H1 (cell line): ENCODE results near the gene ADGRG1. TPM values are rescaled to one million over a fixed set of nuclear protein-coding genes. Genes with fewer than 3 reads are reported as not detected.

ENCODE experiments used
- CTCF ChIA-PET: fragments of 300-600 bp; sonication (Branson Sonifier 250); formaldehyde crosslinking; loops from one replicate; lab custom pipeline; 2021; ENCODE audit not compliant: partially characterized antibody; lab: Charles Lee
- POLR2A ChIA-PET: fragments of 300-600 bp; sonication (Branson Sonifier 250); formaldehyde crosslinking; loops from one replicate; lab custom pipeline; 2021; ENCODE audit warnings: inconsistent platforms; ENCODE audit not compliant: partially characterized antibody; lab: Charles Lee
- DNase-seq, 2 experiments: peaks; one replicate each; pipeline versions ENCODE4 v3.0.0 to v3.0.0-alpha.2; 2010 to 2022; ENCODE audit warnings: low spot score in 2 of 2, low read depth in 1 of 2, mixed read lengths in 1 of 2
- FAIRE-seq: peaks from 2 replicates; lab custom pipeline; 2011; peaks lifted over from hg19 to GRCh38; lab: Jason Lieb, UNC
- H2AFZ ChIP-seq: 2 replicates; pipeline ENCODE4 v1.8.1; 2012; ENCODE audit warnings: low read length, inconsistent platforms
- H2AK5ac ChIP-seq: 2 replicates; pipeline ENCODE4 v1.6.1; 2013; ENCODE audit warnings: low read depth, low read length
- H2BK120ac ChIP-seq: replicated peaks from 2 replicates; pipeline ENCODE3; 2013; ENCODE audit warnings: low read depth, low read length, inconsistent platforms
- H2BK12ac ChIP-seq: 2 replicates; pipeline ENCODE4 v1.6.1; 2013; ENCODE audit warnings: low read depth, low read length
- H2BK15ac ChIP-seq: 2 replicates; pipeline ENCODE4 v1.6.1; 2013; ENCODE audit warnings: low read length
- H2BK20ac ChIP-seq: 2 replicates; pipeline ENCODE4 v1.6.1; 2013; ENCODE audit warnings: low read length
- H2BK5ac ChIP-seq: 2 replicates; pipeline ENCODE4 v1.6.1; 2013; ENCODE audit warnings: low read depth, low read length
- H3K14ac ChIP-seq: 2 replicates; pipeline ENCODE4 v1.6.1; 2013; ENCODE audit warnings: inconsistent platforms; ENCODE audit not compliant: insufficient read length
- H3K18ac ChIP-seq: 2 replicates; pipeline ENCODE4 v1.6.1; 2013; ENCODE audit warnings: low read length; ENCODE audit errors: extremely low read depth
- H3K23ac ChIP-seq: 2 replicates; pipeline ENCODE4 v1.6.1; 2013; ENCODE audit warnings: inconsistent platforms; ENCODE audit not compliant: insufficient read length
- H3K23me2 ChIP-seq: 2 replicates; pipeline ENCODE4 v1.6.1; 2013; ENCODE audit warnings: low read depth, low read length
- H3K27ac ChIP-seq: 2 replicates; pipeline ENCODE4 v1.6.1; 2011; ENCODE audit warnings: low read depth, low read length, inconsistent platforms
- H3K27me3 ChIP-seq, 4 experiments: replicated peaks in 1 of 4; 1 replicate in 1 of 4; 2 replicates in 3 of 4; pipeline versions ENCODE4 v1.6.1 to v1.8.1; 2011 to 2013; ENCODE audit warnings: low read length in 3 of 4, mild to moderate bottlenecking in 3 of 4, inconsistent platforms in 2 of 4, mixed read lengths in 2 of 4, moderate library complexity in 1 of 4; ENCODE audit not compliant: control insufficient read depth in 3 of 4, insufficient read depth in 3 of 4; ENCODE audit errors: extremely low read depth in 1 of 4
- H3K36me3 ChIP-seq, 4 experiments: 2 replicates each; pipeline versions ENCODE4 v1.6.1 to v1.8.1; 2011 to 2013; ENCODE audit warnings: mild to moderate bottlenecking in 4 of 4, low read length in 3 of 4, moderate library complexity in 2 of 4, control low read depth in 1 of 4, inconsistent platforms in 1 of 4; ENCODE audit not compliant: insufficient read depth in 4 of 4, control insufficient read depth in 2 of 4
- H3K4ac ChIP-seq: replicated peaks from 2 replicates; pipeline ENCODE3; 2013; ENCODE audit warnings: low read length, low read depth, mixed read lengths, inconsistent platforms; ENCODE audit not compliant: insufficient read length
- H3K4me1 ChIP-seq, 4 experiments: replicated peaks in 1 of 4; 1 replicate in 1 of 4; 2 replicates in 3 of 4; pipeline versions ENCODE4 v1.6.1 to v1.8.1; 2011 to 2013; ENCODE audit warnings: low read length in 3 of 4, inconsistent platforms in 2 of 4, mixed read lengths in 1 of 4; ENCODE audit not compliant: insufficient read depth in 4 of 4, control insufficient read depth in 3 of 4
- H3K4me2 ChIP-seq, 2 experiments: 2 replicates each; pipeline versions ENCODE4 v1.6.1 to v1.8.1; 2011 to 2013; ENCODE audit warnings: low read depth in 2 of 2, low read length in 2 of 2, control low read depth in 1 of 2, inconsistent platforms in 1 of 2, mild to moderate bottlenecking in 1 of 2; ENCODE audit not compliant: insufficient read depth in 1 of 2
- H3K4me3 ChIP-seq, 4 experiments: fragments of 200-600, 300-600 bp in 1 of 4; sonication (generic), shearing (Covaris generic), sonication (Bioruptor Twin) in 1 of 4; 2 replicates each; pipeline versions ENCODE4 v1.5.1 to v1.8.1; 2011 to 2016; ENCODE audit warnings: low read length in 4 of 4, low read depth in 3 of 4, control low read depth in 2 of 4, inconsistent platforms in 2 of 4, mild to moderate bottlenecking in 2 of 4, mixed read lengths in 1 of 4, moderate library complexity in 1 of 4; ENCODE audit not compliant: insufficient read depth in 2 of 4; ENCODE audit errors: extremely low read depth in 1 of 4
- H3K56ac ChIP-seq: replicated peaks from 2 replicates; pipeline ENCODE3; 2013; ENCODE audit warnings: low read depth, mild to moderate bottlenecking, mixed read lengths, low read length, inconsistent platforms; ENCODE audit not compliant: insufficient read length
- H3K79me1 ChIP-seq: 2 replicates; pipeline ENCODE4 v1.6.1; 2013; ENCODE audit warnings: low read depth, low read length, control low read depth
- H3K79me2 ChIP-seq, 2 experiments: 2 replicates each; pipeline versions ENCODE4 v1.6.1 to v1.8.1; 2012 to 2013; ENCODE audit warnings: low read length in 2 of 2, mild to moderate bottlenecking in 2 of 2, inconsistent platforms in 1 of 2; ENCODE audit not compliant: insufficient read depth in 2 of 2, control insufficient read depth in 1 of 2
- H3K9ac ChIP-seq, 4 experiments: replicated peaks in 1 of 4; 1 replicate in 1 of 4; 2 replicates in 3 of 4; pipeline versions ENCODE4 v1.6.1 to v1.8.1; 2011 to 2013; ENCODE audit warnings: low read depth in 3 of 4, low read length in 3 of 4, control low read depth in 2 of 4, mild to moderate bottlenecking in 2 of 4, moderate library complexity in 2 of 4, inconsistent platforms in 1 of 4; ENCODE audit errors: extremely low read depth in 1 of 4
- H3K9me3 ChIP-seq, 2 experiments: 2 replicates each; pipeline versions ENCODE4 v1.6.1 to v1.8.1; 2012 to 2013; ENCODE audit warnings: mild to moderate bottlenecking in 2 of 2, moderate library complexity in 2 of 2, control low read depth in 1 of 2, inconsistent platforms in 1 of 2, low read depth in 1 of 2, low read length in 1 of 2, mixed read lengths in 1 of 2; ENCODE audit not compliant: insufficient read depth in 2 of 2
- H4K20me1 ChIP-seq, 2 experiments: replicated peaks in 1 of 2; 2 replicates each; pipeline versions ENCODE3 to v1.8.1; 2011 to 2013; ENCODE audit warnings: inconsistent platforms in 2 of 2, low read length in 2 of 2, mild to moderate bottlenecking in 1 of 2; ENCODE audit not compliant: insufficient read depth in 2 of 2, control insufficient read depth in 1 of 2
- H4K5ac ChIP-seq: 2 replicates; pipeline ENCODE4 v1.6.1; 2013; ENCODE audit warnings: low read length, low read depth, mixed read lengths, inconsistent platforms; ENCODE audit not compliant: insufficient read length
- H4K8ac ChIP-seq: 2 replicates; pipeline ENCODE4 v1.8.0; 2013; ENCODE audit warnings: mild to moderate bottlenecking, moderate library complexity, low read length, inconsistent platforms; ENCODE audit not compliant: insufficient read depth; ENCODE audit errors: extremely low read depth
- H4K91ac ChIP-seq: replicated peaks from 2 replicates; pipeline ENCODE3; 2013; ENCODE audit warnings: low read length, mixed read lengths, inconsistent platforms; ENCODE audit not compliant: insufficient read length
- ATF3 ChIP-seq: IDR thresholded peaks from 2 replicates; pipeline ENCODE4 v1.6.1; 2011; ENCODE audit warnings: low read depth, mild to moderate bottlenecking, low read length; ENCODE audit not compliant: insufficient read depth
- E2F6 ChIP-seq: IDR thresholded peaks from 2 replicates; pipeline ENCODE4 v1.6.1; 2012; ENCODE audit warnings: inconsistent platforms
- JUN ChIP-seq: IDR thresholded peaks from 2 replicates; pipeline ENCODE4 v1.6.1; 2011; ENCODE audit warnings: low read depth, mild to moderate bottlenecking, improper control_type of control experiment, low read length
- MAX ChIP-seq: IDR thresholded peaks from 2 replicates; pipeline ENCODE4 v1.6.1; 2012; ENCODE audit warnings: inconsistent platforms
- NRF1 ChIP-seq: IDR thresholded peaks from 2 replicates; pipeline ENCODE4 v1.6.1; 2011; ENCODE audit warnings: mild to moderate bottlenecking, low read depth, low read length, improper control_type of control experiment
- POLR2AphosphoS5 ChIP-seq: IDR thresholded peaks from 2 replicates; pipeline ENCODE4 v1.6.1; 2011; ENCODE audit warnings: low read depth, low read length
- SIX5 ChIP-seq: IDR thresholded peaks from 2 replicates; pipeline ENCODE4 v1.6.1; 2011; ENCODE audit warnings: mild to moderate bottlenecking, low read depth, low read length
- USF2 ChIP-seq: IDR thresholded peaks from 2 replicates; pipeline ENCODE4 v1.6.1; 2011; ENCODE audit warnings: low read length, improper control_type of control experiment
- WGBS, 2 experiments: shearing (Covaris generic) in 1 of 2; methylation state at CpG; one replicate each; pipeline versions ENCODE4 v1.1.6 to v1.1.7; 2013 to 2015; ENCODE audit warnings: low lambda C conversion rate in 2 of 2, mixed read lengths in 2 of 2, inconsistent platforms in 1 of 2, low coverage in 1 of 2, missing lambda C conversion rate in 1 of 2; ENCODE audit not compliant: insufficient replicate concordance in 2 of 2, insufficient coverage in 1 of 2, insufficient read length in 1 of 2; ENCODE audit errors: extremely low coverage in 1 of 2, missing lambda C conversion rate in 1 of 2; 5-methylcytosine and 5-hydroxymethylcytosine counted together
- polyA plus RNA-seq, 7 experiments: library from polyadenylated mRNA; depleted of rRNA in 3 of 7; stranded (reverse) in 5 of 7; unstranded in 2 of 7; fragments of >200 nt in 5 of 7; fragments of 200-250 nt in 2 of 7; gene quantifications; 1 replicate in 5 of 7; 2 replicates in 1 of 7; 4 replicates in 1 of 7; pipeline versions ENCODE4 v1.2.1 to v1.2.3, GENCODE V29; 2011 to 2013; ENCODE audit warnings: missing spikeins in 2 of 7, mixed read lengths in 2 of 7
- total RNA-seq: library from RNA; stranded (reverse); fragmentation: NEBNext Ultra II Directional; extraction: Animal tissue kit (Norgen Biotek cat#: 25700); gene quantifications from 2 replicates; pipeline ENCODE4 v1.2.1, GENCODE V29; 2021

Gene ADGRG1
- total and polyA plus RNA-seq, 2 of the 8 experiments (the other 6 are each of a cell fraction or from before 2014, with no cell fraction given), result 1.3 to 2.6 TPM

- H3K27me3 ChIP-seq, result peaks cover 0 to 2% (median 0%) of the 10 kb centered on the region in 4 experiments; a peak in 3 of 7 replicates
- H4K91ac ChIP-seq, result no peak overlapping the region
- H3K23me2 ChIP-seq, result peaks cover 4% of the 10 kb centered on the region; the same call in 1 of the 2 replicates
- no peak overlapping the region for H2AFZ ChIP-seq
- no peak overlapping the region for H3K4me3 ChIP-seq
- no peak overlapping the region for H3K14ac ChIP-seq
- no peak overlapping the region for H3K4me2 ChIP-seq
- H2BK15ac ChIP-seq, result peak overlapping the region; percentile 88; the same call in 1 of the 2 replicates
- FAIRE-seq (no peak), DNase-seq (no peak)
- no peaks in the 10 kb centered on the region for H3K36me3 ChIP-seq
- no peak overlapping the region for H3K18ac ChIP-seq
- no peak overlapping the region for H2BK20ac ChIP-seq
- H3K79me2 ChIP-seq, result no peaks in the 10 kb centered on the region
- no peak overlapping the region for H4K5ac ChIP-seq
- H3K9ac ChIP-seq, result no peak overlapping the region
- no peak overlapping the region for H3K4ac ChIP-seq
- H2BK120ac ChIP-seq, result no peak overlapping the region
- H2AK5ac ChIP-seq, result no peak overlapping the region; the same call in 1 of the 2 replicates
- H2BK5ac ChIP-seq, result no peak overlapping the region
- ChIA-PET CTCF (interaction anchor here (1.0 to 5.6 kb wide), 9 partner anchors 8 to 290 kb away, joined by 3 to 69 read pairs (median 4); no protein-coding TSS in a partner anchor), POLR2A (interaction anchor here (2.1 kb wide), 1 partner anchor 11 kb away, joined by 6 read pairs; no protein-coding TSS in a partner anchor)
- H3K27ac ChIP-seq, result no peak overlapping the region
- H3K56ac ChIP-seq, result no peak overlapping the region
- H4K8ac ChIP-seq, result no peak overlapping the region; the same call in 1 of the 2 replicates
- H3K4me1 ChIP-seq, result peaks cover 0 to 21% (median 12%) of the 10 kb centered on the region in 4 experiments; a peak in 6 of 7 replicates
- H2BK12ac ChIP-seq, result 0 out of 2 replicates have a peak overlapping the region, but pooled peaks have one; percentile 27
- no peak overlapping the region for H3K23ac ChIP-seq
- 90% methylated on average over 15 of the region's 21 CpGs; no CpG with 5 or more reads in 1 of the 2 experiments for WGBS, 2 experiments
- peaks cover 0 to 4% of the 10 kb centered on the region in 2 experiments for H4K20me1 ChIP-seq
- no peaks in the 10 kb centered on the region for H3K79me1 ChIP-seq
- no peaks in the 10 kb centered on the region for H3K9me3 ChIP-seq
- TF ChIP-seq JUN, result no peak
- no peak for TF ChIP-seq NRF1
- no peak for TF ChIP-seq SIX5
- TF ChIP-seq E2F6, result no peak
- no peak for TF ChIP-seq POLR2AphosphoS5
- no peak for TF ChIP-seq USF2
- no peak for TF ChIP-seq ATF3
- TF ChIP-seq MAX, result no peak
These were observed 2.8 kb downstream of the ADGRG1 start for GRCh38 chr16:57630931-57631845.
